ENCODE results near the gene ASMTL. TPM values are rescaled to one million over a fixed set of nuclear protein-coding genes. Genes with fewer than 3 reads are reported as not detected.
A peak's percentile ranks its signal among the peaks of the same experiment; 100 is the strongest.

The ASMTL gene
- total and polyA plus RNA-seq, 2 of the 13 experiments (the other 11 are each of a cell fraction or from before 2014, with no cell fraction given), result 5.6 to 16.3 TPM

DNA sequence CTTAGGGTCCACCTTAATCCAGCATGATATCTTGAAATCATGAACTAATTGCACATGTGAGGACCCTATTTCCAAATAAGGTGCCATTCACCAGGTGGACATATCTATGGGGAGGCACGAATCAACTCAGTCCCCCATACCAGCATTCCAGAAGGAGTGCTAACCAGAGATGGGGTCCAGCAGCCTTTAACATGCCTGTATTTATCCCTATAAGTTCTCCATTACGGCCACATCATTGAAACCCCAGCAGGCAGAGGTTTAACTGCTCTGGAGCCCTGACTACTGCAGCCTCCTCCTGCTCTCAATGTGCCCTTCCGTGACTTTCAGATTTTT lies 3.2 kb upstream of the ASMTL start:
- CTCF ChIA-PET (ENCODE audit: low intra/inter-chr PET ratio, low total read pairs), result no interaction called here
- no peak overlapping the region for H3K27ac ChIP-seq (ENCODE audit: extremely low read length, insufficient read depth, low read length)
- TF ChIP-seq, protein P1, sequence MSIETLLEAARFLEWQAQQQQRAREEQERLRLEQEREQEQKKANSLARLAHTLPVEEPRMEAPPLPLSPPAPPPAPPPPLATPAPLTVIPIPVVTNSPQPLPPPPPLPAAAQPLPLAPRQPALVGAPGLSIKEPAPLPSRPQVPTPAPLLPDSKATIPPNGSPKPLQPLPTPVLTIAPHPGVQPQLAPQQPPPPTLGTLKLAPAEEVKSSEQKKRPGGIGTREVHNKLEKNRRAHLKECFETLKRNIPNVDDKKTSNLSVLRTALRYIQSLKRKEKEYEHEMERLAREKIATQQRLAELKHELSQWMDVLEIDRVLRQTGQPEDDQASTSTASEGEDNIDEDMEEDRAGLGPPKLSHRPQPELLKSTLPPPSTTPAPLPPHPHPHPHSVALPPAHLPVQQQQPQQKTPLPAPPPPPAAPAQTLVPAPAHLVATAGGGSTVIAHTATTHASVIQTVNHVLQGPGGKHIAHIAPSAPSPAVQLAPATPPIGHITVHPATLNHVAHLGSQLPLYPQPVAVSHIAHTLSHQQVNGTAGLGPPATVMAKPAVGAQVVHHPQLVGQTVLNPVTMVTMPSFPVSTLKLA (IDR thresholded peaks at IDR 0.05), result peak; percentile 71
- TF ChIP-seq RCOR2 (CRISPR knock-in tag; IDR thresholded peaks at IDR 0.05), result no peak
- H3K4me3 ChIP-seq (replicated peaks in 1 of 3; ENCODE audit: insufficient read depth in 1 of 3, low read depth in 2 of 3, low read length in 3 of 3), result no peak overlapping the region
- no peak overlapping the region for H3K9ac ChIP-seq (ENCODE audit: insufficient read depth, low read depth, low read length)
- ATAC-seq (no peak), DNase-seq (ENCODE audit: low spot score) (no peak), FAIRE-seq (no peak)
- H3K4me2 ChIP-seq (ENCODE audit: low read depth, low read length), result no peak overlapping the region
- WGBS (ENCODE audit: low lambda C conversion rate), result 20% methylated on average over 2 of the region's 3 CpGs
- H2AFZ ChIP-seq (ENCODE audit: low read length), result no peak overlapping the region
- no peaks in the 10 kb centered on the region for H3K9me3 ChIP-seq (ENCODE audit: low read length)
- peaks cover 1 to 9% of the 10 kb centered on the region in 2 experiments; a peak in 3 of 5 replicates for H3K27me3 ChIP-seq (ENCODE audit: control insufficient read depth in 1 of 2, insufficient read depth in 2 of 2, low read length in 2 of 2)
- no TSS peak for BruUV-seq (replicated peaks)
- H3K4me1 ChIP-seq (ENCODE audit: insufficient read depth, low read length), result peaks cover 10% of the 10 kb centered on the region
- POLR2A ChIA-PET, result no interaction called here
- H3K36me3 ChIP-seq (replicated peaks in 1 of 2; ENCODE audit: control insufficient read depth in 1 of 2, insufficient read depth in 2 of 2, low read length in 2 of 2), result no peaks in the 10 kb centered on the region
- H4K20me1 ChIP-seq (ENCODE audit: insufficient read depth, low read length), result no peaks in the 10 kb centered on the region
- intact Hi-C loops (cut with micrococcal nuclease; ENCODE audit: unreplicated experiment) (no loop called here), in situ Hi-C loops (cut with HindIII; ENCODE audit: extremely low pct_ligation_motif_present, low pct_unique_long_range_greater_than_20kb) (loop anchor here (25.0 kb wide), 1 partner anchor 1156 kb away; no protein-coding TSS in a partner anchor)
- peaks cover 10% of the 10 kb centered on the region for H3K79me2 ChIP-seq (ENCODE audit: insufficient read depth, low read length)

GRCh38 chrX:1453951-1454785 lies 1.5 kb upstream of the ASMTL start:
- H3K4me3 ChIP-seq (replicated peaks in 1 of 3; ENCODE audit: insufficient read depth in 1 of 3, low read depth in 2 of 3, low read length in 3 of 3), result peak overlapping the region; percentile 74 to 84 (median 79); a peak in 3 of 6 replicates
- TF ChIP-seq ZMYM2 (CRISPR knock-in tag; IDR thresholded peaks at IDR 0.05) (no peak), JUND (CRISPR knock-in tag; IDR thresholded peaks at IDR 0.05) (no peak), ZNF501 (CRISPR knock-in tag; IDR thresholded peaks at IDR 0.05) (no peak), CBX1 (IDR thresholded peaks at IDR 0.05; ENCODE audit: low read depth) (peak; percentile 35), ZBTB7B (CRISPR knock-in tag; IDR thresholded peaks at IDR 0.05) (peak; percentile 98), ERF (CRISPR knock-in tag; IDR thresholded peaks at IDR 0.05) (peak; percentile 48; the same call in 1 of the 2 replicates), KAT2B (IDR thresholded peaks at IDR 0.05; ENCODE audit: borderline replicate concordance, low read depth, low read length) (no peak), TCF7L2 (IDR thresholded peaks at IDR 0.05; ENCODE audit: low read depth, low read length) (no peak), BRF2 (CRISPR knock-in tag; IDR thresholded peaks at IDR 0.05) (no peak), SMAD1 (CRISPR knock-in tag; IDR thresholded peaks at IDR 0.05; ENCODE audit: borderline replicate concordance, low read depth) (no peak), ZNF275 (CRISPR knock-in tag; IDR thresholded peaks at IDR 0.05; ENCODE audit: borderline replicate concordance) (no peak), MEF2D (CRISPR knock-in tag; IDR thresholded peaks at IDR 0.05) (no peak)

More at GRCh38 chrX:1453951-1454785, 1.5 kb upstream of the ASMTL start:
- intact Hi-C loops (cut with micrococcal nuclease; ENCODE audit: unreplicated experiment) (loop anchor here (1.0 to 5.0 kb wide), 2 partner anchors 62 to 127 kb away; partner anchors contain the start of gene SLC25A6), in situ Hi-C loops (cut with HindIII; ENCODE audit: extremely low pct_ligation_motif_present, low pct_unique_long_range_greater_than_20kb) (loop anchor here (25.0 kb wide), 1 partner anchor 1158 kb away; no protein-coding TSS in a partner anchor)
- Histone ChIP-seq H3K36me3 (replicated peaks in 1 of 2; ENCODE audit: control insufficient read depth in 1 of 2, insufficient read depth in 2 of 2, low read length in 2 of 2) (no peaks in the 10 kb centered on the region), H3K4me2 (ENCODE audit: low read depth, low read length) (peak overlapping the region; percentile 47; the same call in 1 of the 2 replicates), H3K79me2 (ENCODE audit: insufficient read depth, low read length) (peaks cover 10% of the 10 kb centered on the region), H3K9me3 (ENCODE audit: low read length) (no peaks in the 10 kb centered on the region), H3K4me1 (ENCODE audit: insufficient read depth, low read length) (peaks cover 12% of the 10 kb centered on the region), H4K20me1 (ENCODE audit: insufficient read depth, low read length) (no peaks in the 10 kb centered on the region), H3K9ac (ENCODE audit: insufficient read depth, low read depth, low read length) (no peak overlapping the region), H3K27ac (ENCODE audit: extremely low read length, insufficient read depth, low read length) (no peak overlapping the region), H2AFZ (ENCODE audit: low read length) (no peak overlapping the region), H3K27me3 (ENCODE audit: control insufficient read depth in 1 of 2, insufficient read depth in 2 of 2, low read length in 2 of 2) (peaks cover 1 to 9% of the 10 kb centered on the region in 2 experiments; a peak in 3 of 5 replicates)
- ChIA-PET POLR2A (no interaction called here), CTCF (ENCODE audit: low intra/inter-chr PET ratio, low total read pairs) (no interaction called here)
- ATAC-seq, result peak; percentile 78
- no TSS peak for BruUV-seq (replicated peaks)
- WGBS (ENCODE audit: low lambda C conversion rate), result 10% methylated on average over 19 of the region's 45 CpGs
- DNase-seq (ENCODE audit: low spot score), result peak; percentile 70
- FAIRE-seq, result no peak
